Colonic mucosa (tissue), 4 donors: ENCODE data around the gene OVOL2. TPM values are rescaled to one million over a fixed set of nuclear protein-coding genes. Genes with fewer than 3 reads are reported as not detected.

Experiments used
- DNase-seq: peaks from one replicate; pipeline ENCODE4 v3.0.0-alpha.2; 2020
- H3K27ac ChIP-seq: fragments of 200-600 bp; one replicate; pipeline ENCODE4 v1.8.0; 2021
- H3K27me3 ChIP-seq: fragments of 200-600 bp; one replicate; pipeline ENCODE4 v1.8.0; 2021
- H3K36me3 ChIP-seq: fragments of 200-600 bp; one replicate; pipeline ENCODE4 v1.8.0; 2021
- H3K4me1 ChIP-seq: fragments of 200-600 bp; one replicate; pipeline ENCODE4 v1.8.0; 2021; ENCODE audit warnings: mild to moderate bottlenecking
- H3K4me3 ChIP-seq: fragments of 200-600 bp; one replicate; pipeline ENCODE4 v1.8.0; 2021
- H3K9ac ChIP-seq, 2 donors: one replicate each; pipeline ENCODE4 v1.7.0; 2013; ENCODE audit warnings: control low read depth in 2 of 2, low read depth in 2 of 2, low read length in 2 of 2
- H3K9me3 ChIP-seq: fragments of 200-600 bp; one replicate; pipeline ENCODE4 v1.8.0; 2021
- intact Hi-C: fragments of 100-400 bp; cut with DNase I; formaldehyde crosslinking; loops from one replicate; pipeline ENCODE4 v1.14.1; 2022
- total RNA-seq, 2 donors: library from RNA; stranded (reverse); fragmentation: NEBNext Ultra II Directional in 1 of 2; extraction: Animal tissue kit (Norgen Biotek cat#: 25700) in 1 of 2; gene quantifications; one replicate each; pipeline ENCODE4 v1.2.1, GENCODE V29; 2021
- TF ChIP-seq, protein P1 (sequence below): fragments of 200-600 bp; IDR thresholded peaks from one replicate; pipeline ENCODE4 v1.8.0; 2022; ENCODE audit warnings: antibody characterized with exemption, mild to moderate bottlenecking
- donor health status: healthy.
- donor health status: DM: no; HTN: no; CAD: no.
- donor health status: DM: no; HTN: no; CAD: no.

OVOL2 gene
- total RNA-seq, 2 donors from 2014 or later = 13.5 to 22.8 TPM

DNA sequence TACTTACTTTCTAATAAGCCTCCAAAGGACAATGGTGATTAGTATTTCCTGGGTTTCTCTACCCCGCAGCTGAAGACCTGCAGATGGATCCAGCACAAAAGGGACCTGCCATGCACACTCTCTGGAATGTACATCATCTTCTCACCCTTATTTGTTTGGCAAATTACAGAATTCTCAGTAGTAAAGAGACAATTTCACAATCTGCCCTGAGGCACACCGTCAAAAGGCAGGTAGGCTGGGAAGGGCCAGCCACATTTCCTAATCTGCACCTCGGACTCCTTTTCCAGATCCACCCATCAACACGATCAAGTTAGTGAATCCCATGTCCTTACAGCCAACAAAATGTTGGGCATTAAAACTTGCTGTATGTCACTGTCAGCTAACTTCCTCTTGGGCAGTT lies 4.9 kb downstream of the OVOL2 start:
- TF ChIP-seq, protein P1, sequence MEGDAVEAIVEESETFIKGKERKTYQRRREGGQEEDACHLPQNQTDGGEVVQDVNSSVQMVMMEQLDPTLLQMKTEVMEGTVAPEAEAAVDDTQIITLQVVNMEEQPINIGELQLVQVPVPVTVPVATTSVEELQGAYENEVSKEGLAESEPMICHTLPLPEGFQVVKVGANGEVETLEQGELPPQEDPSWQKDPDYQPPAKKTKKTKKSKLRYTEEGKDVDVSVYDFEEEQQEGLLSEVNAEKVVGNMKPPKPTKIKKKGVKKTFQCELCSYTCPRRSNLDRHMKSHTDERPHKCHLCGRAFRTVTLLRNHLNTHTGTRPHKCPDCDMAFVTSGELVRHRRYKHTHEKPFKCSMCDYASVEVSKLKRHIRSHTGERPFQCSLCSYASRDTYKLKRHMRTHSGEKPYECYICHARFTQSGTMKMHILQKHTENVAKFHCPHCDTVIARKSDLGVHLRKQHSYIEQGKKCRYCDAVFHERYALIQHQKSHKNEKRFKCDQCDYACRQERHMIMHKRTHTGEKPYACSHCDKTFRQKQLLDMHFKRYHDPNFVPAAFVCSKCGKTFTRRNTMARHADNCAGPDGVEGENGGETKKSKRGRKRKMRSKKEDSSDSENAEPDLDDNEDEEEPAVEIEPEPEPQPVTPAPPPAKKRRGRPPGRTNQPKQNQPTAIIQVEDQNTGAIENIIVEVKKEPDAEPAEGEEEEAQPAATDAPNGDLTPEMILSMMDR = no peak
- intact Hi-C loops = no loop called here

DNA sequence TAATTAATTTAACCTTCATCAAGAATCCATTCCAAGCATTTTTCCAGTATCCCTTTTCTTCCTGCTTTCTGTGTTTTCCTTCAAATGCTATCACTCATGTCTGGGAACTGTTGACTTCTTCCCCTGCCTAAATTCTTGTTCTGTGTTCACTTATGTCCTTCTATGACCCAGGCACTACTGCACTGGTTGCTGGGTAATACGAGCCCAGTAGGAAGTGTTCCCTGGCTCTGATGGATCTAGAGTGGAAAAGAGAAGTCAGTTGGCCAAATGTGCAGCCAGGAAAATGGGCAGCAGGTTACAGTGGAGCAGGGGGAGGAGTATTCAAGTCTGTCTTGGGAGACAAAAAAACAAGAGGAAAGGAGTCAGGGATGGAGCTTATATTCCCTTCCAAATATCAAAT lies 7.1 kb downstream of the OVOL2 start:
- no peaks in the 10 kb centered on the region for H3K9me3 ChIP-seq
- intact Hi-C loops = no loop called here
- no peaks in the 10 kb centered on the region for H3K36me3 ChIP-seq
- DNase-seq = no peak
- H3K27me3 ChIP-seq = no peaks in the 10 kb centered on the region
- H3K4me1 ChIP-seq = no peaks in the 10 kb centered on the region
- H3K9ac ChIP-seq = no peak overlapping the region
- no peak overlapping the region for H3K4me3 ChIP-seq
- TF ChIP-seq, protein P1 = no peak
- no peak overlapping the region for H3K27ac ChIP-seq

More for the DNA sequence above, 4.9 kb downstream of the OVOL2 start:
- Histone ChIP-seq H3K27ac (no peak overlapping the region), H3K4me1 (peaks cover under 1% of the 10 kb centered on the region), H3K36me3 (no peaks in the 10 kb centered on the region), H3K9me3 (no peaks in the 10 kb centered on the region), H3K9ac (no peak overlapping the region), H3K4me3 (no peak overlapping the region), H3K27me3 (peaks cover 13% of the 10 kb centered on the region)
- no peak for DNase-seq

DNA sequence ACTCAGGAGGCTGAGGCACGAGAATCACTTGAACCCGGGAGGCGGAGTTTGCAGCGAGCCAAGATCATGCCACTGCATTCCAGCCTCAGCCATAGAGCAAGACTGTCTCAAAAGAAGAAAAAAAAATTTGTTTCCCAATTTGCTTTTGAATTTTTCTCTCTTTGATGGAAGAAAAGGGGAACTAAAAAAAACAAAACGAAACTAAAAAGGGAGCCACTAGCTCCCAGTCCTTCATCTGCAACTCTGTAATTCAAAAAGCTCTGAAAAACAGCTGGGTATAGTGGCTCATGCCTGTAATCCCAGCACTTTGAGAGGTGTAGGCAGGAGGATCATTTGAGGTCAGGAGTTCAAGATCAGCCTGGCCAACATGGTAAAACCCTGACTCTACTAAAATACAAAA lies 9.5 kb downstream of the OVOL2 start:
- no peaks in the 10 kb centered on the region for H3K4me1 ChIP-seq
- H3K9ac ChIP-seq = no peak overlapping the region
- no peak overlapping the region for H3K4me3 ChIP-seq
- no peak for DNase-seq
- H3K27ac ChIP-seq = no peak overlapping the region
- H3K27me3 ChIP-seq = no peaks in the 10 kb centered on the region
- no peaks in the 10 kb centered on the region for H3K36me3 ChIP-seq
- no peaks in the 10 kb centered on the region for H3K9me3 ChIP-seq
- intact Hi-C loops = no loop called here
- TF ChIP-seq, protein P1 = no peak

DNA sequence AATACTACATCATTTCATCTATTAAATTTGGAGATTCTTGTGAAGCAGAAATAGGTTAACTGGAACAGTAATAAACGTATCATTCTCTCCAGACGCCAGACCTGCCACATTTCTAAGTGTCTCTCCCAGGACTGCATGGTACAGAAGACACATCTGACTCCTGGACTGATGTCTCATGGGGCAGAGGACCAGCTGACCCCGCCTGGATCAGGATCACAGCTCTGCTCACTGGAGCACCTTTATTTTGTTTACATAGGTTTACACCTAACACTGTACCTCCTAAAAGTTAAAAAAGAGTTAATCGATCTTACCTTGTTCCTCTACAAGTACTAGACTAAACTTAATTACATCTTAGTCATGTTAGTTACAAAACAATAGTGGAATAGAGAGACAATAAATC lies 11.2 kb downstream of the OVOL2 start:
- Histone ChIP-seq H3K27ac (no peak overlapping the region), H3K4me1 (no peaks in the 10 kb centered on the region), H3K36me3 (no peaks in the 10 kb centered on the region), H3K9ac (peak overlapping the region in 1 of 2 donors; percentile 2), H3K9me3 (no peaks in the 10 kb centered on the region), H3K4me3 (no peak overlapping the region), H3K27me3 (no peaks in the 10 kb centered on the region)
- intact Hi-C loops = no loop called here
- DNase-seq = no peak
- TF ChIP-seq, protein P1 = no peak

DNA sequence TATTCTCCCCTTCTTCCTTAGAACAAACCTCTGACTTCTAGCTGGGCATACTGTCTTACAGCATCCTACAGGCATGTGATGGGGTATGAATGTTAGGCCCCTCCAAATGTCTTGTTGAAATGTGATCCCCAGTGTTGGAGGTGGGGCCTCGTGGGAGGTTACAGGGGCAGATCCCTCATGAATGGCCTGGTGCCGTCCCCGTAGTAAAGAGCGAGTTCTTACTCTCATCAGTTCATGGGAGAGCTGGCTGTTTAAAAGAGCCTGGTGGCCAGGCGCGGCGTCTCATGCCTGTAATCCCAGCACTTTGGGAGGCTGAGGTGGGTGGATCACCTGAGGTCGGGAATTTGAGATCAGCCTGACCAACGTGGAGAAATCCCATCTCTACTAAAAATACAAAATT lies 15.5 kb downstream of the OVOL2 start:
- Histone ChIP-seq H3K27ac (no peak overlapping the region), H3K27me3 (no peaks in the 10 kb centered on the region), H3K4me1 (no peaks in the 10 kb centered on the region), H3K4me3 (no peak overlapping the region), H3K36me3 (no peaks in the 10 kb centered on the region), H3K9ac (no peak overlapping the region), H3K9me3 (no peaks in the 10 kb centered on the region)
- TF ChIP-seq, protein P1 = no peak
- intact Hi-C loops = no loop called here
- no peak for DNase-seq

DNA sequence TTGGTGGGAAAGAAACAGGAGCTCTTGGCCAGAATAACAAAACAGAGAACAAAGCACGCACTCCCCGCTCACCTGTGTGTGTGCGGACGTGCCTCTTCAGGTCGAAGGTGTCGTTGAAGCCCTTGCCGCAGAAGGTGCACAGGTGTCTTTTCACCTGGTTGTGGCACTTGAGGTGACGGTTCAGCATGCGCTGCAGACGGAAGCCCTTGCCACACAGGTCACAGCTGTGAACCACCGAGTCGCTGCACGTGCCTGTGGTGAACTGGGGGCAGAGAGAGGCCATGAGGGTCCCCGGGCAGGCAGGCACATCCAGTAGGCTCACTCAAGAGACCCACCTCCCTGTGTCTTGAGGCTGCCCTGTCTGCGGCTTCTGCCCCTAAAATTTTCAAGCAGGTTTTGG lies 16.3 kb downstream of the OVOL2 start:
- no peak overlapping the region for H3K4me3 ChIP-seq
- H3K27me3 ChIP-seq = no peaks in the 10 kb centered on the region
- TF ChIP-seq, protein P1 = no peak
- H3K27ac ChIP-seq = no peak overlapping the region
- H3K9ac ChIP-seq = no peak overlapping the region
- H3K36me3 ChIP-seq = no peaks in the 10 kb centered on the region
- no peaks in the 10 kb centered on the region for H3K4me1 ChIP-seq
- intact Hi-C loops = no loop called here
- no peak for DNase-seq
- H3K9me3 ChIP-seq = no peaks in the 10 kb centered on the region
